Measurements from ENCODE around the gene CCDC28A.

GRCh38 chr6:138815797-138816528 is 42.4 kb downstream of the CCDC28A start:
- TF ChIP-seq CTCF (conservative IDR thresholded peaks at IDR 0.05; ENCODE audit: low read depth, low read length), result peak; percentile 71
- TF ChIP-seq EZH2 (IDR thresholded peaks at IDR 0.05; ENCODE audit: borderline replicate concordance, low read depth, low read length, poor library complexity, severe bottlenecking), result no peak
